ENCODE measurements around the gene CFC1B. TPM values are rescaled to one million over a fixed set of nuclear protein-coding genes. Genes with fewer than 3 reads are reported as not detected.
"Not testable (repeated sequence)": the region's sequence is repeated elsewhere in the genome, so short reads cannot be mapped to it uniquely, and the experiment has no call there.

CFC1B gene
- total RNA-seq, result not detected

- DNase-seq (ENCODE audit: low spot score in 2 of 2), result not testable (repeated sequence)
- no CpG with 5 or more reads among the region's 7 CpGs for WGBS
Observed at GRCh38 chr2:130520992-130521391, at the start of gene CFC1B. TSS of gene CFC1B (plus strand) at chr2:130521222. CDS start at chr2:130521485, 263 bp downstream.

DNA sequence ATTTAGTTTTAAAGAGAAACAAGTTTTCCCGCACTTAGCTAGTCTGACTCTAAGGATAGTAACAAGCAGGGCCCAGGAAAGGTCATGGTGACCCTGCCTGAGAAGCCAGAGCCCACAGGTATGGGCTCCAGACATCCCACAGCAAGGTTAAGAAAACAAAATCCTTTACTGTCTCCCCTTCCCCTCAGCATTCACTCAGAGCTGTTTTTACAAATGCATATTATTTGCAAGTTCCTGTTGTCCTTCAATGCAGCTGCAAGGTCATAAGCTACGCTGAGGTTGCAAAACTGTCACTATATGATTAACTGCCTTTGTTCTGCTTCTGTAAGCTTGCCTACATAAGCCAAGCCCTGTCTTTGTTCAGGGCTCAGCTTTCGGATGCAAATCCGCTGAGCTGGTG is 29.9 kb upstream of the CFC1B start:
- not testable (repeated sequence) for H3K27ac ChIP-seq; H3K4me1 ChIP-seq; H3K27me3 ChIP-seq; H3K4me3 ChIP-seq; H3K9me3 ChIP-seq; H3K36me3 ChIP-seq; DNase-seq (ENCODE audit: low spot score in 2 of 2)
- WGBS, result 60% methylated on average over 3 of the region's 4 CpGs

More at GRCh38 chr2:130520992-130521391, at the start of gene CFC1B:
- not testable (repeated sequence) for H3K4me1 ChIP-seq, H3K27me3 ChIP-seq, H3K4me3 ChIP-seq, H3K9me3 ChIP-seq, H3K27ac ChIP-seq, H3K36me3 ChIP-seq

- not testable (repeated sequence) for H3K9me3 ChIP-seq; H3K4me3 ChIP-seq; H3K36me3 ChIP-seq; DNase-seq (ENCODE audit: low spot score in 2 of 2); H3K4me1 ChIP-seq; H3K27me3 ChIP-seq; H3K27ac ChIP-seq
- no CpG with 5 or more reads among the region's 13 CpGs for WGBS
Observed at GRCh38 chr2:130509228-130509627, 11.8 kb upstream of the CFC1B start, which contains the start of gene POTEI. TSS of gene POTEI (minus strand) at chr2:130509328. CDS start at chr2:130509235, 93 bp downstream.

- not testable (repeated sequence) for DNase-seq (ENCODE audit: low spot score in 2 of 2); H3K27me3 ChIP-seq; H3K36me3 ChIP-seq; H3K9me3 ChIP-seq; H3K27ac ChIP-seq; H3K4me3 ChIP-seq; H3K4me1 ChIP-seq
- WGBS, result no CpG with 5 or more reads among the region's 31 CpGs
Observed at GRCh38 chr2:130510807-130511746, 9.9 kb upstream of the CFC1B start.

DNA sequence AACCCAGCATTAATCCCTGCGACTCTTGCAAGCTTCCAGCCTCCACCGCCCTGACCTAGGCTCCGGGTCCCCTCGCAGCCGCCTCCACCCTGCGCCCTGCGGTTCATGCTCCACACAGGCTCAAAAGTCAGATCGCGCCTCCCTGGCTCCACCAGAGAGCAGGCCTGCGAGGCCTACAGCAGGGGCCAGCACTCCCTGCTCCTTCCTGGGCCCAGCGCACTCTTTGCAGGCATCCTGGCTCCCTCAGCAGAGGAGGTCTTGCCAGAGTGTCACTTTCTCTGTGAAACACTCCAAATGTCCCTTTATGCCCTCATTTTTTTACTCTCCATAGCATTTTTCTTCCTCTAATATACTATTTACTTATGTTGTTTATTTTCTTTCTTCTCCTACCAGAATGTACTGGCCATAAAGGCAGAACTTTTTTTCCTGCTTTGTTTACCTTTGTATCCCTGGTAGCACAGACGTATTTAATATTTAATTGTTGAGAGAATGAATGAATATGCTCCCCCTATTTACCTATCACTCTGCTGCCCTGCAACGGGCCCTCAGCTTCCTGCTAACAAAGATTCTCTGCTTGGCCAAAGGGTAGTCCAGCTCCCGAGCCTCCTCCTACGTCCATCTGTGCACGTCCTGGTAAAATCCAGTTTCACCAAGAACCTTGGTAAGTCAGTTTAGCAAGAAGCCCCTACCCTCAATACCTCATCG is 9.1 kb upstream of the CFC1B start:
- H3K9me3 ChIP-seq; H3K4me3 ChIP-seq; H3K4me1 ChIP-seq; H3K27ac ChIP-seq; DNase-seq (ENCODE audit: low spot score in 2 of 2); H3K27me3 ChIP-seq; H3K36me3 ChIP-seq: not testable (repeated sequence)
- 80% methylated on average over 1 of the region's 17 CpGs for WGBS

DNA sequence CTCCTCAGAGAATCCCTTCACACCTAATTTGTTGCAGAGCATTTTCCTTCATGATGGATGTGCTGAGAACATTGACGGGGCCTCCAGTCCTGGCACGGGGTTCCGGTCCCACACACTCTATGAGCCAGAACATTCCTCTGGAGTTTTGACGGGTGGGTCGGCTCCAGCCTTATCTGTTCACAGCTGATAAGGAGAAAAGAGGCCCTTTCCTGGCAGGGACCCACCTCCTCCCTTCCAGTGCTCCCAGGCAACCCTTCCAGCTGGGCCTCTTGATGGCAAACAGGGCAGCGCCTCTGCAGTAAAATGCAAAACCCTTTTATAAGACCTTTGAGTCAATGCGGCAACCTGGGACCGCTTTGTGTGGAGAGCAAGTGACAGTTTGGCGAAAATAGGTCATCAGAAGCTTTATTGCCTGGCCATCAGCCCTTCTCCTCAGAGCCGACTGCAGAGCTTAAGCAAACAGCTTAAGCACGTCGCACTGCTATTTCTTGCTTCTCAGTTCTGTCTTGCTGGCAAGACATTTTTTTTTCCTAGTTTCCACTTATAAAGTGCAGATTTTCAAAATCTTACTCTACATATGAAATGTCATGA is 2.4 kb upstream of the CFC1B start:
- H3K27ac ChIP-seq; DNase-seq (ENCODE audit: low spot score in 2 of 2); H3K4me3 ChIP-seq; H3K9me3 ChIP-seq; H3K36me3 ChIP-seq; H3K4me1 ChIP-seq; H3K27me3 ChIP-seq: not testable (repeated sequence)
- no CpG with 5 or more reads among the region's 12 CpGs for WGBS

DNA sequence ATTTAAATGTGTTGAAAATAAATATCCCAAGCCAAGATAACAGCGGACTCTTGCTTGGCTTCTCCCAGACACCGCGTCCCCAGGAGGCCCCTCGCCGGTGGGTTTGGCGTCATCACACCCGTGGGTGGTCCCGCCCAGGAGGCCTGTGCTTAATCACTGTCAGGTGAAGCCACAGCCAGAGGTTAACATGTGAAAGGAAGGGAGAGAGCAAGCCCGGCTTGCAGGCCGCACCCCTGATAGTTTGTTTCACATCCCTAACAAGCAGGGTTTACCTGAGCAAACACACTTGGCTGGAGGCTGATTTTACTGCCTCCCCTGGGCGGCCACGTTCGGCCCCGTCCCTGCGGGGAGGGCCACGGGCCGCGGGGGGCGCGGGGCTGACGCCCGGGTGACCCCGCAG is 1.4 kb downstream of the CFC1B start:
- H3K4me1 ChIP-seq; H3K4me3 ChIP-seq; H3K9me3 ChIP-seq; H3K36me3 ChIP-seq; H3K27ac ChIP-seq; H3K27me3 ChIP-seq; DNase-seq (ENCODE audit: low spot score in 2 of 2): not testable (repeated sequence)
- WGBS, result no CpG with 5 or more reads among the region's 23 CpGs

DNA sequence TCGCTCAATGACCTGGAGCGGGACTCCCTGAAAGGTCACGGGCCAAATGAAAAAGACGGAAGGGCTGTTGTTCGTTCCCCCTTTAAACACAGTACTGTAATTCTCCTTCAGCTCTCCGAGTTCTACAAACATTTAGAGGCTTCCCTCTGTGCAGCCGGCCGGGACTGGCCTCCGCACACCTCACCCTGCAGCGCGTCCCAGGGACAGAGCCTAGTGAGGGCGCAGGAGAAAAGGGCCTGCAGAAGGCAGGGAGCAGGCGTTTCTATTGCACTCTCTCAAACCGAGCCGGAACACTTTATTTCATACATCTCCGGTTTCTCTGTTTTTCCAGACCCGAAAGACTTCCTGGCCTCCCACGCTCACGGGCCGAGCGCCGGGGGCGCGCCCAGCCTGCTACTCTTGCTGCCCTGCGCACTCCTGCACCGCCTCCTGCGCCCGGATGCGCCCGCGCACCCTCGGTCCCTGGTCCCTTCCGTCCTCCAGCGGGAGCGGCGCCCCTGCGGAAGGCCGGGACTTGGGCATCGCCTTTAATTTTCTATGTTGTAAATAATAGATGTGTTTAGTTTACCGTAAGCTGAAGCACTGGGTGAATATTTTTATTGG is 6.4 kb downstream of the CFC1B start:
- H3K27ac ChIP-seq; H3K27me3 ChIP-seq; H3K4me3 ChIP-seq; H3K9me3 ChIP-seq; H3K4me1 ChIP-seq; H3K36me3 ChIP-seq; DNase-seq (ENCODE audit: low spot score in 2 of 2): not testable (repeated sequence)
- no CpG with 5 or more reads among the region's 40 CpGs for WGBS

DNA sequence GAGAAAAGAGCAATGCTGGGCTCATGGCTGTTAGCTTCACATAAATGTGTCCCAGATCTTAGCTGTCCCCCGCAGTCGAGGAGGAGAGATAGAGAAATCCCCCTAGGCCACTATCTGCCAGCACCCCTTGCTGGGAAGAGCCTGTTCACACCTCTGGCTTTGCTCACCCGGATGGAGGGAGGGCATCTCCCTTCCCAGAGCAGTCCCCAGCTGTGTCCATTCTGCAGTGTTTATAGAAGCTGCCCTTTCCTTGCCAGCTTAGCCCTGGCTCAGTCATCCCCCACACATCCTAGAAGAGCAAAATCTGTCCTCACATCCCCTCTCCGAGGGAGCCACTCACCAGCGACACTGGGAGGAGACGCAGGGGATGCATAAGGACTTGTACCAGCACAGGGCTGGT is 8.5 kb downstream of the CFC1B start:
- not testable (repeated sequence) for H3K9me3 ChIP-seq; H3K27me3 ChIP-seq; H3K4me3 ChIP-seq; H3K27ac ChIP-seq; DNase-seq (ENCODE audit: low spot score in 2 of 2); H3K4me1 ChIP-seq; H3K36me3 ChIP-seq
- WGBS, result no CpG with 5 or more reads among the region's 6 CpGs

DNA sequence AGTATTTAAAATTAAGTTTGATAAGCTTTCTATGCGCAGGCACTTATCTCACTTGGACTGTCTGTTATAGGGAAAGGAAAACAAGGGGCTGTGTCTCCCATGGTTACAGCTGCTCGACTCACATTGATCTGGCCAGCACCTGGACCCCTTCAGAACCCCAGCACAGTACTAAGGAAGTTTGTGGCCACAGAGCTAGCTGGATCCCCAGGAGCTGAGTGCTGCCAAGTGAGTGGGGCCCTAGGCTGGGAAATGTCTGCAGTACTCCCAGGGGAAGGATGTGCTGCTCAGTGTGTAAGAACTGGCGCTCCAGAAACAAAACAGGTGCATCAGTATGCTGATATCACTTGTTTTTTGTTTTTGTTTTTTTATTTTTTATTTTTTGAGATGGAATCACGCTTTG is 9.2 kb downstream of the CFC1B start:
- not testable (repeated sequence) for H3K36me3 ChIP-seq; H3K4me3 ChIP-seq; H3K9me3 ChIP-seq; H3K27me3 ChIP-seq; H3K4me1 ChIP-seq; DNase-seq (ENCODE audit: low spot score in 2 of 2); H3K27ac ChIP-seq
- no CpG with 5 or more reads among the region's 4 CpGs for WGBS

DNA sequence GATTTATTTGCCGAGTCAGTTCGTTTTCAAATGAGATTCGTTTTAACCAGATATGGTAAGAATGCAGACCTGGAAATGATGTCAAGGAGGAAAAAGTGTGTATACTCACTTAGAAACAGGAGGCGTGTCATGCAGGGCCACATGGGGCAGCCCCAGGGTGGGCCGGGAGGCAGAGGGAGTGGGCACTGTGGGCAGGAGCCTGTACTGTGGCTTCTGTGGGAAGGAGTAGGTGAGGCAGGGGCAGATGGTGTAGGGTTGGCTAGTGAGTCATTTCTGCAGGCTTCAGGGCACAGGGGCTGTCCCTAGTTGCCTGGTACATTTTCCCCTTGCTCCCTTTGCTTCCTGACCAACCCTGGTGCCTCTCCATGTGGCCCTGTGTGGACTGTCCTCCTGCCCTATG is 10.2 kb downstream of the CFC1B start:
- not testable (repeated sequence) for H3K9me3 ChIP-seq; H3K27ac ChIP-seq; H3K36me3 ChIP-seq; DNase-seq (ENCODE audit: low spot score in 2 of 2); H3K4me3 ChIP-seq; H3K4me1 ChIP-seq; H3K27me3 ChIP-seq
- WGBS, result no CpG with 5 or more reads among the region's 5 CpGs

GRCh38 chr2:130531672-130532071 is 10.7 kb downstream of the CFC1B start:
- not testable (repeated sequence) for DNase-seq (ENCODE audit: low spot score in 2 of 2); H3K9me3 ChIP-seq; H3K36me3 ChIP-seq; H3K27me3 ChIP-seq; H3K4me1 ChIP-seq; H3K4me3 ChIP-seq; H3K27ac ChIP-seq
- WGBS, result no CpG with 5 or more reads among the region's 9 CpGs

- H3K4me3 ChIP-seq; H3K27ac ChIP-seq; H3K4me1 ChIP-seq; H3K27me3 ChIP-seq; H3K9me3 ChIP-seq; DNase-seq (ENCODE audit: low spot score in 2 of 2); H3K36me3 ChIP-seq: not testable (repeated sequence)
- WGBS, result no CpG with 5 or more reads among the region's 7 CpGs
Observed at GRCh38 chr2:130536654-130537053, 15.6 kb downstream of the CFC1B start.

- WGBS, result no CpG with 5 or more reads among the region's 9 CpGs
- not testable (repeated sequence) for DNase-seq (ENCODE audit: low spot score in 2 of 2); H3K27me3 ChIP-seq; H3K4me1 ChIP-seq; H3K27ac ChIP-seq; H3K9me3 ChIP-seq; H3K4me3 ChIP-seq; H3K36me3 ChIP-seq
Observed at GRCh38 chr2:130538271-130538670, 17.2 kb downstream of the CFC1B start.

Data from suprapubic skin (tissue), 4 donors.